Fibroblast of the aortic adventitia (primary cell): Measurements from ENCODE around the gene DENND6B. TPM values are rescaled to one million over a fixed set of nuclear protein-coding genes. Genes with fewer than 3 reads are reported as not detected.

Experiments used
- DNase-seq: peaks from one replicate; pipeline ENCODE4 v3.0.0-alpha.2; 2010; ENCODE audit warnings: low read depth
- H3K4me3 ChIP-seq: 2 replicates; pipeline ENCODE4 v1.5.1; 2011; ENCODE audit warnings: low read depth, mild to moderate bottlenecking, control low read depth, low read length, moderate library complexity
- CTCF ChIP-seq: IDR thresholded peaks from 2 replicates; pipeline ENCODE4 v1.5.1; 2011; ENCODE audit warnings: mild to moderate bottlenecking, low read length, control low read depth, inconsistent platforms; ENCODE audit not compliant: insufficient read depth
- total RNA-seq: library from RNA; depleted of rRNA; stranded (reverse); fragments of >200 nt; gene quantifications from 2 replicates; pipeline ENCODE4 v1.2.3, GENCODE V29; 2012; ENCODE audit warnings: low replicate concordance

DENND6B gene
- total RNA-seq, 1 donor, result 4.3 TPM

- DNase-seq, result no peak
- H3K4me3 ChIP-seq, result no peak overlapping the region
- TF ChIP-seq CTCF, result no peak
Measured at GRCh38 chr22:50314455-50315288, 12.1 kb downstream of the DENND6B start.

GRCh38 chr22:50314081-50314454, 12.7 kb downstream of the DENND6B start:
- DNase-seq, result no peak
- no peak overlapping the region for H3K4me3 ChIP-seq
- TF ChIP-seq CTCF, result no peak

- no peak overlapping the region for H3K4me3 ChIP-seq
- no peak for DNase-seq
- TF ChIP-seq CTCF, result no peak
Measured at GRCh38 chr22:50313600-50313999, 13.2 kb downstream of the DENND6B start.

- H3K4me3 ChIP-seq, result no peak overlapping the region
Measured at GRCh38 chr22:50313021-50313420, 13.8 kb downstream of the DENND6B start.

GRCh38 chr22:50312371-50312770, 14.4 kb downstream of the DENND6B start:
- TF ChIP-seq CTCF, result no peak
- no peak for DNase-seq
- H3K4me3 ChIP-seq, result no peak overlapping the region

More at GRCh38 chr22:50313021-50313420, 13.8 kb downstream of the DENND6B start:
- no peak for DNase-seq
- TF ChIP-seq CTCF, result no peak

GRCh38 chr22:50311606-50312351, 15.0 kb downstream of the DENND6B start:
- DNase-seq, result no peak
- no peak for TF ChIP-seq CTCF
- H3K4me3 ChIP-seq, result no peak overlapping the region
